Endothelial cell of umbilical vein (primary cell): ENCODE results near the gene AQP1. TPM values are rescaled to one million over a fixed set of nuclear protein-coding genes. Genes with fewer than 3 reads are reported as not detected.

Source experiments
- BruUV-seq: library from RNA; stranded (reverse); fragments of 400-500 nt; replicated peaks from 2 replicates; lab custom pipeline; 2021; lab: Mats Ljungman, UMichigan
- CTCF ChIA-PET: fragments of 300-600, 350-600 bp; sonication (Branson Sonifier 250); formaldehyde crosslinking; loops from one replicate; lab custom pipeline; 2021; ENCODE audit warnings: antibody characterized with exemption, inconsistent platforms; lab: Charles Lee
- POLR2A ChIA-PET: fragments of 300-600, 350-600 bp; sonication (Branson Sonifier 250); formaldehyde crosslinking; loops from one replicate; lab custom pipeline; 2021; ENCODE audit warnings: antibody characterized with exemption, inconsistent platforms; lab: Charles Lee
- DNase-seq: peaks from one replicate; pipeline ENCODE4 v3.0.0-alpha.2; 2011; ENCODE audit warnings: low read depth, low spot score
- FAIRE-seq: peaks from 2 replicates; lab custom pipeline; 2011; peaks lifted over from hg19 to GRCh38; lab: Jason Lieb, UNC
- H2AFZ ChIP-seq: 2 replicates; pipeline ENCODE4 v1.6.0; 2012; ENCODE audit warnings: low read depth, low read length, control low read depth, inconsistent platforms
- H3K27ac ChIP-seq: 2 replicates; pipeline ENCODE4 v1.5.1; 2011; ENCODE audit warnings: low read depth, mild to moderate bottlenecking, control low read depth, low read length, moderate library complexity; ENCODE audit not compliant: insufficient read depth
- H3K27me3 ChIP-seq, 2 experiments: 2 replicates each; pipeline versions ENCODE4 v1.6.0 to v1.6.1; 2011; ENCODE audit warnings: low read length in 2 of 2, mixed read lengths in 1 of 2; ENCODE audit not compliant: control insufficient read depth in 2 of 2, insufficient read depth in 2 of 2
- H3K36me3 ChIP-seq, 2 experiments: 2 replicates in 1 of 2; 3 replicates in 1 of 2; pipeline ENCODE4 v1.5.1; 2011; ENCODE audit warnings: low read length in 2 of 2, mild to moderate bottlenecking in 1 of 2, moderate library complexity in 1 of 2; ENCODE audit not compliant: control insufficient read depth in 2 of 2, insufficient read depth in 2 of 2; ENCODE audit errors: extremely low read depth in 1 of 2
- H3K4me1 ChIP-seq: 3 replicates; pipeline ENCODE4 v1.5.1; 2011; ENCODE audit warnings: mild to moderate bottlenecking, low read length; ENCODE audit not compliant: control insufficient read depth, insufficient read depth; ENCODE audit errors: extremely low read depth
- H3K4me2 ChIP-seq: 2 replicates; pipeline ENCODE4 v1.6.1; 2011; ENCODE audit warnings: low read length, control low read depth, mixed read lengths; ENCODE audit not compliant: insufficient read depth
- H3K4me3 ChIP-seq, 3 experiments: fragments of 200-600 bp in 1 of 3; sonication (generic), shearing (Covaris generic) in 1 of 3; replicated peaks in 1 of 3; 2 replicates each; pipeline ENCODE4 v1.5.1; 2011 to 2016; ENCODE audit warnings: control low read depth in 3 of 3, low read length in 3 of 3, mild to moderate bottlenecking in 2 of 3, inconsistent platforms in 1 of 3, low read depth in 1 of 3, moderate library complexity in 1 of 3; ENCODE audit not compliant: insufficient read depth in 1 of 3
- H3K79me2 ChIP-seq: 2 replicates; pipeline ENCODE4 v1.6.0; 2012; ENCODE audit warnings: low read length, inconsistent platforms; ENCODE audit not compliant: control insufficient read depth, insufficient read depth
- H3K9ac ChIP-seq: replicated peaks from 2 replicates; pipeline ENCODE3; 2011; ENCODE audit warnings: low read length, control low read depth; ENCODE audit not compliant: insufficient read depth; ENCODE audit errors: extremely low read depth
- H3K9me1 ChIP-seq: replicated peaks from 3 replicates; pipeline ENCODE4 v1.6.0; 2011; ENCODE audit warnings: mild to moderate bottlenecking, low read length; ENCODE audit not compliant: control insufficient read depth, insufficient read depth; ENCODE audit errors: extremely low read depth
- H3K9me3 ChIP-seq: replicated peaks from 2 replicates; pipeline ENCODE4 v1.5.1; 2012; ENCODE audit warnings: low read length, inconsistent platforms; ENCODE audit not compliant: control insufficient read depth, insufficient read depth
- H4K20me1 ChIP-seq: replicated peaks from 2 replicates; pipeline ENCODE3; 2011; ENCODE audit warnings: mild to moderate bottlenecking, low read length; ENCODE audit not compliant: control insufficient read depth, insufficient read depth; ENCODE audit errors: extremely low read depth
- CTCF ChIP-seq, 2 donors: IDR thresholded peaks; 1 replicate in 1 of 2; 2 replicates in 1 of 2; pipeline ENCODE4 v1.5.1; 2011; ENCODE audit warnings: low read length in 2 of 2, mild to moderate bottlenecking in 2 of 2, moderate library complexity in 2 of 2, control low read depth in 1 of 2, inconsistent platforms in 1 of 2, low read depth in 1 of 2; ENCODE audit not compliant: insufficient read depth in 1 of 2; ENCODE audit errors: extremely low read depth in 1 of 2
- EZH2 ChIP-seq: IDR thresholded peaks from 2 replicates; pipeline ENCODE4 v1.6.1; 2012; ENCODE audit warnings: borderline replicate concordance, low read depth, mild to moderate bottlenecking, moderate library complexity, low read length, inconsistent platforms; ENCODE audit not compliant: severe bottlenecking
- FOS ChIP-seq: IDR thresholded peaks from 2 replicates; pipeline ENCODE4 v1.6.1; 2011; ENCODE audit warnings: mild to moderate bottlenecking, low read length, moderate library complexity, borderline replicate concordance; ENCODE audit not compliant: insufficient read depth
- GATA2 ChIP-seq: IDR thresholded peaks from 2 replicates; pipeline ENCODE4 v1.7.0; 2011; ENCODE audit warnings: low read depth, mild to moderate bottlenecking, moderate library complexity, mixed read lengths, low read length; ENCODE audit not compliant: insufficient read length, insufficient read depth
- JUN ChIP-seq: IDR thresholded peaks from 2 replicates; pipeline ENCODE4 v1.6.1; 2011; ENCODE audit warnings: borderline replicate concordance, low read depth; ENCODE audit not compliant: insufficient read length, insufficient read depth
- MYC ChIP-seq: IDR thresholded peaks from one replicate; pipeline ENCODE4 v1.6.1; 2011; ENCODE audit warnings: mild to moderate bottlenecking, low read depth, low read length
- POLR2A ChIP-seq: IDR thresholded peaks from 2 replicates; pipeline ENCODE4 v1.6.1; 2012; ENCODE audit warnings: low read depth, mild to moderate bottlenecking, control low read depth, low read length
- dilution Hi-C: fragments of 300-500 bp; cut with MboI; formaldehyde crosslinking; loops from one replicate; pipeline ENCODE4 v1.15.0; 2019; ENCODE audit warnings: low sequenced_read_pairs; ENCODE audit not compliant: extremely low pct_ligation_motif_present
- intact Hi-C: fragments of 100-400 bp; cut with micrococcal nuclease; formaldehyde crosslinking; loops from one replicate; pipeline ENCODE4 v1.10.0; 2022
- polyA plus RNA-seq, 4 experiments: library from polyadenylated mRNA; depleted of rRNA in 3 of 4; stranded (reverse) in 3 of 4; unstranded in 1 of 4; fragments of >200 nt; gene quantifications; 2 replicates each; pipeline versions ENCODE4 v1.2.1 to v1.2.3, GENCODE V29; 2011 to 2012; ENCODE audit warnings: missing spikeins in 1 of 4
- total RNA-seq: library from RNA; stranded (reverse); gene quantifications from 2 replicates; pipeline ENCODE4 v1.2.3, GENCODE V29; 2021

Gene AQP1
- total and polyA plus RNA-seq, 2 donors (not counting 3 experiments of a cell fraction or from before 2014, with no cell fraction given), result 11.7 to 15.9 TPM

- no peaks in the 10 kb centered on the region for H4K20me1 ChIP-seq
- H2AFZ ChIP-seq, result no peak overlapping the region
- DNase-seq, result no peak
- H3K36me3 ChIP-seq, result no peaks in the 10 kb centered on the region
- no peak overlapping the region for H3K27ac ChIP-seq
- peaks cover 19 to 29% of the 10 kb centered on the region in 2 experiments for H3K27me3 ChIP-seq
- no peaks in the 10 kb centered on the region for H3K9me3 ChIP-seq
- TF ChIP-seq EZH2, result no peak
- TF ChIP-seq CTCF (IDR thresholded peaks at IDR 0.05; ENCODE audit: extremely low read depth in 1 of 2, insufficient read depth in 1 of 2, low read depth in 1 of 2, low read length in 2 of 2), result no peak
- TF ChIP-seq GATA2, result no peak
- H3K4me3 ChIP-seq, result no peak overlapping the region
- ChIA-PET CTCF (interaction anchor here (1.4 to 4.6 kb wide), 5 partner anchors 11 to 169 kb away, joined by 3 to 22 read pairs (median 6); no protein-coding TSS in a partner anchor), POLR2A (no interaction called here)
- no peaks in the 10 kb centered on the region for H3K4me1 ChIP-seq
- intact Hi-C loops, result no loop called here
- no peak for FAIRE-seq
- dilution Hi-C loops, result no loop called here
- no peaks in the 10 kb centered on the region for H3K79me2 ChIP-seq
- H3K4me2 ChIP-seq, result no peak overlapping the region
- no peak overlapping the region for H3K9ac ChIP-seq
- no TSS peak for BruUV-seq
- H3K9me1 ChIP-seq, result no peaks in the 10 kb centered on the region
These were observed 59.0 kb downstream of the AQP1 start for GRCh38 chr7:30970594-30971094.

- ChIA-PET CTCF (interaction anchor here (1.4 to 4.6 kb wide), 6 partner anchors 10 to 170 kb away, joined by 3 to 22 read pairs (median 12); no protein-coding TSS in a partner anchor), POLR2A (no interaction called here)
- Histone ChIP-seq H3K27ac (no peak overlapping the region), H4K20me1 (no peaks in the 10 kb centered on the region), H3K4me3 (no peak overlapping the region), H3K4me2 (no peak overlapping the region), H3K9me1 (no peaks in the 10 kb centered on the region), H3K79me2 (no peaks in the 10 kb centered on the region), H3K36me3 (no peaks in the 10 kb centered on the region), H3K4me1 (no peaks in the 10 kb centered on the region), H2AFZ (no peak overlapping the region), H3K9ac (no peak overlapping the region), H3K27me3 (peaks cover 19 to 29% of the 10 kb centered on the region in 2 experiments), H3K9me3 (no peaks in the 10 kb centered on the region)
- intact Hi-C loops (no loop called here), dilution Hi-C loops (no loop called here)
- DNase-seq (no peak), FAIRE-seq (no peak)
- no TSS peak for BruUV-seq
- TF ChIP-seq JUN (no peak), POLR2A (no peak), MYC (no peak), FOS (no peak), CTCF (IDR thresholded peaks at IDR 0.05; ENCODE audit: extremely low read depth in 1 of 2, insufficient read depth in 1 of 2, low read depth in 1 of 2, low read length in 2 of 2) (no peak), EZH2 (no peak), GATA2 (no peak)
These were observed 59.8 kb downstream of the AQP1 start for GRCh38 chr7:30971440-30971839.
